HepG2 (cell line): ENCODE data around the gene PLCZ1. TPM values are rescaled to one million over a fixed set of nuclear protein-coding genes. Genes with fewer than 3 reads are reported as not detected.

Experiments used
- ATAC-seq: fragments of 200-7000 bp; cut with Tn5 transposase; 3 replicates; pipeline ENCODE4 v1.9.1; 2020; ENCODE audit warnings: mild to moderate bottlenecking, moderate library complexity
- BruUV-seq: library from RNA; stranded (reverse); fragments of 400-500 nt; replicated peaks from 2 replicates; lab custom pipeline; 2021; lab: Mats Ljungman, UMichigan
- CTCF ChIA-PET: fragments of 300-600 bp; formaldehyde crosslinking; extraction: SDS; loops from one replicate; lab custom pipeline; 2021; ENCODE audit warnings: low total read pairs, inconsistent platforms, low intra/inter-chr PET ratio; lab: Yijun Ruan, JAX
- POLR2A ChIA-PET: fragments of 350-600 bp; sonication (Branson Sonifier 250); formaldehyde crosslinking; loops from one replicate; lab custom pipeline; 2020; ENCODE audit warnings: antibody characterized with exemption, inconsistent platforms; lab: Yijun Ruan, JAX
- DNase-seq: peaks from one replicate; pipeline ENCODE4 v3.0.0-alpha.2; 2015; ENCODE audit warnings: low spot score
- FAIRE-seq: peaks from 3 replicates; lab custom pipeline; 2011; peaks lifted over from hg19 to GRCh38; lab: Jason Lieb, UNC
- H2AFZ ChIP-seq: one replicate; pipeline ENCODE4 v1.6.1; 2011; ENCODE audit warnings: low read length, inconsistent platforms
- H3K27ac ChIP-seq: fragments of 300-600 bp; 3 replicates; pipeline ENCODE4 v1.8.0; 2011; ENCODE audit warnings: mixed run types, mild to moderate bottlenecking, mixed read lengths, low read length, inconsistent platforms; ENCODE audit not compliant: insufficient read depth; ENCODE audit errors: extremely low read length
- H3K27me3 ChIP-seq, 2 experiments: fragments of 200-600 bp in 1 of 2; 2 replicates in 1 of 2; 3 replicates in 1 of 2; pipeline versions ENCODE4 v1.6.0 to v1.8.0; 2011; ENCODE audit warnings: low read length in 2 of 2, mild to moderate bottlenecking in 2 of 2, moderate library complexity in 2 of 2, inconsistent platforms in 1 of 2; ENCODE audit not compliant: insufficient read depth in 2 of 2, control insufficient read depth in 1 of 2
- H3K36me3 ChIP-seq, 2 experiments: fragments of 200-600 bp in 1 of 2; replicated peaks in 1 of 2; 2 replicates in 1 of 2; 3 replicates in 1 of 2; pipeline versions ENCODE4 v1.5.1 to v1.8.0; 2011; ENCODE audit warnings: low read length in 2 of 2, inconsistent platforms in 1 of 2; ENCODE audit not compliant: insufficient read depth in 2 of 2, control insufficient read depth in 1 of 2
- H3K4me1 ChIP-seq: 2 replicates; pipeline ENCODE4 v1.5.1; 2012; ENCODE audit warnings: low read length, inconsistent platforms; ENCODE audit not compliant: insufficient read depth
- H3K4me2 ChIP-seq: 2 replicates; pipeline ENCODE4 v1.6.0; 2011; ENCODE audit warnings: low read depth, low read length, inconsistent platforms
- H3K4me3 ChIP-seq, 3 experiments: fragments of 200-600 bp in 1 of 3; sonication (generic), shearing (Covaris generic) in 1 of 3; replicated peaks in 1 of 3; 2 replicates each; pipeline ENCODE4 v1.5.1; 2011 to 2016; ENCODE audit warnings: low read length in 3 of 3, inconsistent platforms in 2 of 3, low read depth in 2 of 3, mild to moderate bottlenecking in 2 of 3, control low read depth in 1 of 3, mixed read lengths in 1 of 3; ENCODE audit not compliant: insufficient read depth in 1 of 3
- H3K79me2 ChIP-seq: one replicate; pipeline ENCODE4 v1.6.1; 2011; ENCODE audit warnings: low read length, inconsistent platforms; ENCODE audit not compliant: insufficient read depth
- H3K9ac ChIP-seq: 2 replicates; pipeline ENCODE4 v1.6.0; 2011; ENCODE audit warnings: mild to moderate bottlenecking, low read depth, low read length, inconsistent platforms; ENCODE audit not compliant: insufficient read depth
- H3K9me3 ChIP-seq: 2 replicates; pipeline ENCODE4 v1.5.1; 2012; ENCODE audit warnings: mild to moderate bottlenecking, low read length
- H4K20me1 ChIP-seq: 2 replicates; pipeline ENCODE4 v1.6.0; 2011; ENCODE audit warnings: inconsistent platforms, mild to moderate bottlenecking, low read length, moderate library complexity; ENCODE audit not compliant: insufficient read depth
- FOXC1 ChIP-seq: sonication (generic); formaldehyde crosslinking; IDR thresholded peaks from 2 replicates; pipeline ENCODE4 v1.8.0; 2022; ENCODE audit warnings: mild to moderate bottlenecking, missing genetic modification reagents, borderline replicate concordance
- GPN1 ChIP-seq: sonication (generic); formaldehyde crosslinking; IDR thresholded peaks from 2 replicates; pipeline ENCODE4 v1.5.1; 2020; ENCODE audit warnings: missing genetic modification reagents, borderline replicate concordance
- JDP2 ChIP-seq: sonication (generic); formaldehyde crosslinking; IDR thresholded peaks from 2 replicates; pipeline ENCODE4 v1.8.1; 2022; ENCODE audit warnings: missing genetic modification reagents, borderline replicate concordance
- KLF9 ChIP-seq: IDR thresholded peaks from 2 replicates; pipeline ENCODE4 v1.6.1; 2016; ENCODE audit warnings: low read depth
- TCF12 ChIP-seq, 2 experiments: fragments of 450-650 bp in 1 of 2; sonication (generic) in 1 of 2; formaldehyde crosslinking in 1 of 2; IDR thresholded peaks; 2 replicates each; pipeline versions ENCODE4 v1.6.1 to v1.8.0; 2017 to 2022; ENCODE audit warnings: antibody characterized with exemption in 1 of 2, mild to moderate bottlenecking in 1 of 2, missing genetic modification reagents in 1 of 2, moderate library complexity in 1 of 2
- ZNF160 ChIP-seq: sonication (generic); formaldehyde crosslinking; IDR thresholded peaks from 2 replicates; pipeline ENCODE4 v1.8.0; 2022; ENCODE audit warnings: mild to moderate bottlenecking, inconsistent platforms, missing genetic modification reagents
- ZSCAN22 ChIP-seq: sonication (generic); formaldehyde crosslinking; IDR thresholded peaks from 2 replicates; pipeline ENCODE4 v1.4.0; 2020; ENCODE audit warnings: mild to moderate bottlenecking, missing genetic modification reagents
- WGBS: methylation state at CpG from one replicate; pipeline ENCODE4 v1.1.6; 2017; ENCODE audit warnings: low lambda C conversion rate; 5-methylcytosine and 5-hydroxymethylcytosine counted together
- in situ Hi-C: cut with HindIII; loops from 2 replicates; pipeline ENCODE4 v1.10.0; 2017; ENCODE audit warnings: low pct_unique_long_range_greater_than_20kb; ENCODE audit not compliant: extremely low pct_ligation_motif_present
- intact Hi-C: fragments of 100-400 bp; cut with micrococcal nuclease; formaldehyde crosslinking; loops from one replicate; pipeline ENCODE4 v1.10.0; 2022; ENCODE audit not compliant: unreplicated experiment
- polyA plus RNA-seq, 8 experiments: library from polyadenylated mRNA; depleted of rRNA in 3 of 8; stranded (reverse) in 7 of 8; unstranded in 1 of 8; fragments of >200 nt; fragmentation: Illumina TruSeq in 4 of 8; extraction: Trizol in 4 of 8; gene quantifications; 2 replicates each; pipeline versions ENCODE4 v1.2.1 to v1.2.3, GENCODE V29; 2011 to 2016; ENCODE audit warnings: low read depth in 4 of 8, missing spikeins in 1 of 8, mixed read lengths in 1 of 8; ENCODE audit not compliant: insufficient read depth in 1 of 8
- total RNA-seq, 5 experiments: library from RNA; depleted of rRNA; stranded (reverse); fragments of >200 nt; fragmentation: Illumina TruSeq; extraction: Trizol; gene quantifications; 2 replicates each; pipeline ENCODE4 v1.2.3, GENCODE V29; 2016; ENCODE audit warnings: low read depth in 1 of 5
- TF ChIP-seq, protein P1 (sequence below): sonication (generic); formaldehyde crosslinking; IDR thresholded peaks from 2 replicates; pipeline ENCODE4 v1.8.0; 2022; ENCODE audit warnings: missing genetic modification reagents, mild to moderate bottlenecking, borderline replicate concordance
- TF ChIP-seq, protein P2 (sequence below): sonication (generic); formaldehyde crosslinking; IDR thresholded peaks from 2 replicates; pipeline ENCODE4 v1.4.0; 2020; ENCODE audit warnings: missing genetic modification reagents, borderline replicate concordance
- TF ChIP-seq, protein P3 (sequence below): sonication (generic); formaldehyde crosslinking; IDR thresholded peaks from 2 replicates; pipeline ENCODE4 v1.8.1; 2023; ENCODE audit warnings: missing genetic modification reagents, mild to moderate bottlenecking, borderline replicate concordance

The PLCZ1 gene
- total and polyA plus RNA-seq, 2 of the 13 experiments (the other 11 are each of a cell fraction or from before 2014, with no cell fraction given) = not detected

DNA sequence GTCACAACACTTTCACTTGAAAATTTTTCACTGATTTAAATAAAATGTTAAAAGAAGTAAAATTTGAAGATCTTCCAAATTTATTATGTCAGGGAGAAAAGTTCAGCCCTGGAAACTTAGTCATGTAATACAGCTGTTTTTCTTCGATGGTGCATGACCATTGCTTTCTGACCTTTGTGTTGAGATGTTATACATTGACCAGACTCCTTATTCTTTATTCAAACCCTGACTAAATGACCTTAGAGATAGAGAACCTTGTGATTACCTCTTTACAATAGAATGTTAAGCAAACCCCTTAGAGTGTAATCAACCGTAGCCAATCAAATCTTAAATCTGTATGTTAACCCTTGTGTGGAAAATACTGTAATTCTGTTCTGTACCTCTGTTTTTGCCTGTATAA, 34.5 kb downstream of the PLCZ1 start:
- Histone ChIP-seq H3K27ac (no peak overlapping the region), H3K4me3 (no peak overlapping the region), H3K36me3 (no peaks in the 10 kb centered on the region), H3K4me1 (no peaks in the 10 kb centered on the region), H3K9me3 (peaks cover 6% of the 10 kb centered on the region; the same call in 1 of the 2 replicates), H4K20me1 (no peaks in the 10 kb centered on the region), H3K79me2 (no peaks in the 10 kb centered on the region), H3K27me3 (no peaks in the 10 kb centered on the region), H2AFZ (no peak overlapping the region), H3K9ac (no peak overlapping the region), H3K4me2 (no peak overlapping the region)
- FAIRE-seq = no peak
- CTCF ChIA-PET = no interaction called here
- ATAC-seq = no peak
- no TSS peak for BruUV-seq
- intact Hi-C loops = no loop called here
- in situ Hi-C loops = no loop called here
- TF ChIP-seq JDP2 (CRISPR knock-in tag) = no peak
- no peak for TF ChIP-seq TCF12 (IDR thresholded peaks at IDR 0.05)
- TF ChIP-seq TCF12 (CRISPR knock-in tag; IDR thresholded peaks at IDR 0.05) = no peak
- TF ChIP-seq GPN1 (CRISPR knock-in tag) = no peak
- TF ChIP-seq, protein P1, sequence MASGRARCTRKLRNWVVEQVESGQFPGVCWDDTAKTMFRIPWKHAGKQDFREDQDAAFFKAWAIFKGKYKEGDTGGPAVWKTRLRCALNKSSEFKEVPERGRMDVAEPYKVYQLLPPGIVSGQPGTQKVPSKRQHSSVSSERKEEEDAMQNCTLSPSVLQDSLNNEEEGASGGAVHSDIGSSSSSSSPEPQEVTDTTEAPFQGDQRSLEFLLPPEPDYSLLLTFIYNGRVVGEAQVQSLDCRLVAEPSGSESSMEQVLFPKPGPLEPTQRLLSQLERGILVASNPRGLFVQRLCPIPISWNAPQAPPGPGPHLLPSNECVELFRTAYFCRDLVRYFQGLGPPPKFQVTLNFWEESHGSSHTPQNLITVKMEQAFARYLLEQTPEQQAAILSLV (CRISPR knock-in tag) = no peak
- no peak for TF ChIP-seq FOXC1
- TF ChIP-seq ZSCAN22 (CRISPR knock-in tag) = no peak
- TF ChIP-seq, protein P2, sequence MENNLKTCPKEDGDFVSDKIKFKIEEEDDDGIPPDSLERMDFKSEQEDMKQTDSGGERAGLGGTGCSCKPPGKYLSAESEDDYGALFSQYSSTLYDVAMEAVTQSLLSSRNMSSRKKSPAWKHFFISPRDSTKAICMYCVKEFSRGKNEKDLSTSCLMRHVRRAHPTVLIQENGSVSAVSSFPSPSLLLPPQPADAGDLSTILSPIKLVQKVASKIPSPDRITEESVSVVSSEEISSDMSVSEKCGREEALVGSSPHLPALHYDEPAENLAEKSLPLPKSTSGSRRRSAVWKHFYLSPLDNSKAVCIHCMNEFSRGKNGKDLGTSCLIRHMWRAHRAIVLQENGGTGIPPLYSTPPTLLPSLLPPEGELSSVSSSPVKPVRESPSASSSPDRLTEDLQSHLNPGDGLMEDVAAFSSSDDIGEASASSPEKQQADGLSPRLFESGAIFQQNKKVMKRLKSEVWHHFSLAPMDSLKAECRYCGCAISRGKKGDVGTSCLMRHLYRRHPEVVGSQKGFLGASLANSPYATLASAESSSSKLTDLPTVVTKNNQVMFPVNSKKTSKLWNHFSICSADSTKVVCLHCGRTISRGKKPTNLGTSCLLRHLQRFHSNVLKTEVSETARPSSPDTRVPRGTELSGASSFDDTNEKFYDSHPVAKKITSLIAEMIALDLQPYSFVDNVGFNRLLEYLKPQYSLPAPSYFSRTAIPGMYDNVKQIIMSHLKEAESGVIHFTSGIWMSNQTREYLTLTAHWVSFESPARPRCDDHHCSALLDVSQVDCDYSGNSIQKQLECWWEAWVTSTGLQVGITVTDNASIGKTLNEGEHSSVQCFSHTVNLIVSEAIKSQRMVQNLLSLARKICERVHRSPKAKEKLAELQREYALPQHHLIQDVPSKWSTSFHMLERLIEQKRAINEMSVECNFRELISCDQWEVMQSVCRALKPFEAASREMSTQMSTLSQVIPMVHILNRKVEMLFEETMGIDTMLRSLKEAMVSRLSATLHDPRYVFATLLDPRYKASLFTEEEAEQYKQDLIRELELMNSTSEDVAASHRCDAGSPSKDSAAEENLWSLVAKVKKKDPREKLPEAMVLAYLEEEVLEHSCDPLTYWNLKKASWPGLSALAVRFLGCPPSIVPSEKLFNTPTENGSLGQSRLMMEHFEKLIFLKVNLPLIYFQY (CRISPR knock-in tag) = no peak
- no peak for TF ChIP-seq KLF9 (CRISPR knock-in tag)
- no peak for TF ChIP-seq ZNF160 (CRISPR knock-in tag)
- TF ChIP-seq, protein P3, sequence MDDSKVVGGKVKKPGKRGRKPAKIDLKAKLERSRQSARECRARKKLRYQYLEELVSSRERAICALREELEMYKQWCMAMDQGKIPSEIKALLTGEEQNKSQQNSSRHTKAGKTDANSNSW (CRISPR knock-in tag) = no peak
- 4% methylated on average over 2 of the region's 2 CpGs for WGBS
- POLR2A ChIA-PET = no interaction called here
- DNase-seq = no peak
